ENCODE measurements around the gene CD2BP2. TPM values are rescaled to one million over a fixed set of nuclear protein-coding genes. Genes with fewer than 3 reads are reported as not detected.

Gene CD2BP2
- total and polyA plus RNA-seq, 9 of the 15 experiments (the other 6 are each of a cell fraction or from before 2014, with no cell fraction given) = 3.9 to 51.1 (median 32.8) TPM

- TF ChIP-seq TEAD1 (CRISPR knock-in tag; IDR thresholded peaks at IDR 0.05) (peak in 1 of 2 experiments; percentile 73; a peak in 1 of 4 replicates), ZNF133 (CRISPR knock-in tag; IDR thresholded peaks at IDR 0.05) (no peak), PRMT5 (CRISPR knock-in tag; IDR thresholded peaks at IDR 0.05) (no peak), PML (IDR thresholded peaks at IDR 0.05; ENCODE audit: low read length) (peak; percentile 36; the same call in 1 of the 2 replicates), ZNF449 (CRISPR knock-in tag; IDR thresholded peaks at IDR 0.05) (no peak), HEY1 (CRISPR knock-in tag; IDR thresholded peaks at IDR 0.05; ENCODE audit: borderline replicate concordance) (no peak), ZBTB7A (IDR thresholded peaks at IDR 0.05; ENCODE audit: borderline replicate concordance, control insufficient read depth, low read depth, low read length) (peak; percentile 98), EP400 (IDR thresholded peaks at IDR 0.05) (peak; percentile 81), RBBP5 (IDR thresholded peaks at IDR 0.05; ENCODE audit: borderline replicate concordance, insufficient read depth, low read length, poor library complexity, severe bottlenecking) (peak; percentile 73), CBX2 (IDR thresholded peaks at IDR 0.05; ENCODE audit: insufficient read depth, low read length, poor library complexity, severe bottlenecking) (no peak), BCOR (IDR thresholded peaks at IDR 0.05) (peak; percentile 54), SMAD2 (IDR thresholded peaks at IDR 0.05; ENCODE audit: low read depth, low read length) (no peak)
- TF ChIP-seq, protein P1, sequence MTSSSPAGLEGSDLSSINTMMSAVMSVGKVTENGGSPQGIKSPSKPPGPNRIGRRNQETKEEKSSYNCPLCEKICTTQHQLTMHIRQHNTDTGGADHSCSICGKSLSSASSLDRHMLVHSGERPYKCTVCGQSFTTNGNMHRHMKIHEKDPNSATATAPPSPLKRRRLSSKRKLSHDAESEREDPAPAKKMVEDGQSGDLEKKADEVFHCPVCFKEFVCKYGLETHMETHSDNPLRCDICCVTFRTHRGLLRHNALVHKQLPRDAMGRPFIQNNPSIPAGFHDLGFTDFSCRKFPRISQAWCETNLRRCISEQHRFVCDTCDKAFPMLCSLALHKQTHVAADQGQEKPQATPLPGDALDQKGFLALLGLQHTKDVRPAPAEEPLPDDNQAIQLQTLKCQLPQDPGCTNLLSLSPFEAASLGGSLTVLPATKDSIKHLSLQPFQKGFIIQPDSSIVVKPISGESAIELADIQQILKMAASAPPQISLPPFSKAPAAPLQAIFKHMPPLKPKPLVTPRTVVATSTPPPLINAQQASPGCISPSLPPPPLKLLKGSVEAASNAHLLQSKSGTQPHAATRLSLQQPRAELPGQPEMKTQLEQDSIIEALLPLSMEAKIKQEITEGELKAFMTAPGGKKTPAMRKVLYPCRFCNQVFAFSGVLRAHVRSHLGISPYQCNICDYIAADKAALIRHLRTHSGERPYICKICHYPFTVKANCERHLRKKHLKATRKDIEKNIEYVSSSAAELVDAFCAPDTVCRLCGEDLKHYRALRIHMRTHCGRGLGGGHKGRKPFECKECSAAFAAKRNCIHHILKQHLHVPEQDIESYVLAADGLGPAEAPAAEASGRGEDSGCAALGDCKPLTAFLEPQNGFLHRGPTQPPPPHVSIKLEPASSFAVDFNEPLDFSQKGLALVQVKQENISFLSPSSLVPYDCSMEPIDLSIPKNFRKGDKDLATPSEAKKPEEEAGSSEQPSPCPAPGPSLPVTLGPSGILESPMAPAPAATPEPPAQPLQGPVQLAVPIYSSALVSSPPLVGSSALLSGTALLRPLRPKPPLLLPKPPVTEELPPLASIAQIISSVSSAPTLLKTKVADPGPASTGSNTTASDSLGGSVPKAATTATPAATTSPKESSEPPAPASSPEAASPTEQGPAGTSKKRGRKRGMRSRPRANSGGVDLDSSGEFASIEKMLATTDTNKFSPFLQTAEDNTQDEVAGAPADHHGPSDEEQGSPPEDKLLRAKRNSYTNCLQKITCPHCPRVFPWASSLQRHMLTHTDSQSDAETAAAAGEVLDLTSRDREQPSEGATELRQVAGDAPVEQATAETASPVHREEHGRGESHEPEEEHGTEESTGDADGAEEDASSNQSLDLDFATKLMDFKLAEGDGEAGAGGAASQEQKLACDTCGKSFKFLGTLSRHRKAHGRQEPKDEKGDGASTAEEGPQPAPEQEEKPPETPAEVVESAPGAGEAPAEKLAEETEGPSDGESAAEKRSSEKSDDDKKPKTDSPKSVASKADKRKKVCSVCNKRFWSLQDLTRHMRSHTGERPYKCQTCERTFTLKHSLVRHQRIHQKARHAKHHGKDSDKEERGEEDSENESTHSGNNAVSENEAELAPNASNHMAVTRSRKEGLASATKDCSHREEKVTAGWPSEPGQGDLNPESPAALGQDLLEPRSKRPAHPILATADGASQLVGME (CRISPR knock-in tag; IDR thresholded peaks at IDR 0.05) = peak; percentile 78; the same call in 1 of the 2 replicates
- TF ChIP-seq, protein P2, sequence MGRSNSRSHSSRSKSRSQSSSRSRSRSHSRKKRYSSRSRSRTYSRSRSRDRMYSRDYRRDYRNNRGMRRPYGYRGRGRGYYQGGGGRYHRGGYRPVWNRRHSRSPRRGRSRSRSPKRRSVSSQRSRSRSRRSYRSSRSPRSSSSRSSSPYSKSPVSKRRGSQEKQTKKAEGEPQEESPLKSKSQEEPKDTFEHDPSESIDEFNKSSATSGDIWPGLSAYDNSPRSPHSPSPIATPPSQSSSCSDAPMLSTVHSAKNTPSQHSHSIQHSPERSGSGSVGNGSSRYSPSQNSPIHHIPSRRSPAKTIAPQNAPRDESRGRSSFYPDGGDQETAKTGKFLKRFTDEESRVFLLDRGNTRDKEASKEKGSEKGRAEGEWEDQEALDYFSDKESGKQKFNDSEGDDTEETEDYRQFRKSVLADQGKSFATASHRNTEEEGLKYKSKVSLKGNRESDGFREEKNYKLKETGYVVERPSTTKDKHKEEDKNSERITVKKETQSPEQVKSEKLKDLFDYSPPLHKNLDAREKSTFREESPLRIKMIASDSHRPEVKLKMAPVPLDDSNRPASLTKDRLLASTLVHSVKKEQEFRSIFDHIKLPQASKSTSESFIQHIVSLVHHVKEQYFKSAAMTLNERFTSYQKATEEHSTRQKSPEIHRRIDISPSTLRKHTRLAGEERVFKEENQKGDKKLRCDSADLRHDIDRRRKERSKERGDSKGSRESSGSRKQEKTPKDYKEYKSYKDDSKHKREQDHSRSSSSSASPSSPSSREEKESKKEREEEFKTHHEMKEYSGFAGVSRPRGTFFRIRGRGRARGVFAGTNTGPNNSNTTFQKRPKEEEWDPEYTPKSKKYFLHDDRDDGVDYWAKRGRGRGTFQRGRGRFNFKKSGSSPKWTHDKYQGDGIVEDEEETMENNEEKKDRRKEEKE (IDR thresholded peaks at IDR 0.05; ENCODE audit: borderline replicate concordance in 1 of 2, control insufficient read depth in 1 of 2, low read depth in 2 of 2, low read length in 1 of 2) = 0 out of 4 replicates have a peak, but pooled peaks of 1 of the 2 experiments have one; percentile 24
Measured at GRCh38 chr16:30378236-30379157, 23.4 kb upstream of the CD2BP2 start (continued).
